ENCODE data around the gene STXBP1.

Gene STXBP1

GRCh38 chr9:127723444-127723843 lies 111.4 kb downstream of the STXBP1 start:
- TF ChIP-seq EZH2 (IDR thresholded peaks at IDR 0.05; ENCODE audit: borderline replicate concordance, low read depth, low read length, severe bottlenecking) = no peak
- no peak for TF ChIP-seq CTCF (IDR thresholded peaks at IDR 0.05; ENCODE audit: borderline replicate concordance, extremely low read depth, low read length, poor library complexity, severe bottlenecking)
- H3K27me3 ChIP-seq (ENCODE audit: insufficient read depth, low read length, poor library complexity) = no peaks in the 10 kb centered on the region
- H3K4me1 ChIP-seq (ENCODE audit: insufficient read depth, low read length) = peaks cover 21% of the 10 kb centered on the region
- H3K79me2 ChIP-seq (ENCODE audit: insufficient read depth, low read length) = no peaks in the 10 kb centered on the region
- DNase-seq (no peak), ATAC-seq (ENCODE audit: insufficient read depth, low read depth) (no peak)
- no peak overlapping the region for H3K9ac ChIP-seq (ENCODE audit: low read depth, low read length)
- H2AFZ ChIP-seq (ENCODE audit: low read depth, low read length) = no peak overlapping the region
- no peak overlapping the region for H3K27ac ChIP-seq (ENCODE audit: low read length)
- H4K20me1 ChIP-seq (ENCODE audit: insufficient read depth, low read length) = no peaks in the 10 kb centered on the region
- no peaks in the 10 kb centered on the region for H3K9me3 ChIP-seq (ENCODE audit: insufficient read depth, low read length, severe bottlenecking)
- no peak overlapping the region for H3K4me2 ChIP-seq (ENCODE audit: insufficient read depth, low read length)
- H3K36me3 ChIP-seq (ENCODE audit: insufficient read depth, low read length) = no peaks in the 10 kb centered on the region
- H3K4me3 ChIP-seq (ENCODE audit: low read depth in 1 of 2, low read length in 2 of 2) = no peak overlapping the region

- no peak overlapping the region for H2AFZ ChIP-seq (ENCODE audit: low read depth, low read length)
- no peaks in the 10 kb centered on the region for H4K20me1 ChIP-seq (ENCODE audit: insufficient read depth, low read length)
- H3K9ac ChIP-seq (ENCODE audit: low read depth, low read length) = no peak overlapping the region
- no peak overlapping the region for H3K27ac ChIP-seq (ENCODE audit: low read length)
- no peak overlapping the region for H3K4me2 ChIP-seq (ENCODE audit: insufficient read depth, low read length)
- no peaks in the 10 kb centered on the region for H3K79me2 ChIP-seq (ENCODE audit: insufficient read depth, low read length)
- H3K4me1 ChIP-seq (ENCODE audit: insufficient read depth, low read length) = peaks cover 16% of the 10 kb centered on the region
- TF ChIP-seq CTCF (IDR thresholded peaks at IDR 0.05; ENCODE audit: borderline replicate concordance, extremely low read depth, low read length, poor library complexity, severe bottlenecking) (no peak), EZH2 (IDR thresholded peaks at IDR 0.05; ENCODE audit: borderline replicate concordance, low read depth, low read length, severe bottlenecking) (no peak)
- no peaks in the 10 kb centered on the region for H3K9me3 ChIP-seq (ENCODE audit: insufficient read depth, low read length, severe bottlenecking)
- H3K4me3 ChIP-seq (ENCODE audit: low read depth in 1 of 2, low read length in 2 of 2) = no peak overlapping the region
- H3K36me3 ChIP-seq (ENCODE audit: insufficient read depth, low read length) = no peaks in the 10 kb centered on the region
- no peaks in the 10 kb centered on the region for H3K27me3 ChIP-seq (ENCODE audit: insufficient read depth, low read length, poor library complexity)
- ATAC-seq (ENCODE audit: insufficient read depth, low read depth) (no peak), DNase-seq (no peak)
These were observed 111.9 kb downstream of the STXBP1 start for GRCh38 chr9:127724012-127724411.

- H3K36me3 ChIP-seq (ENCODE audit: insufficient read depth, low read length) = 0 out of 2 replicates have a peak, but pooled peaks cover 2% of the 10 kb centered on the region
- no peaks in the 10 kb centered on the region for H3K27me3 ChIP-seq (ENCODE audit: insufficient read depth, low read length, poor library complexity)
- TF ChIP-seq CTCF (IDR thresholded peaks at IDR 0.05; ENCODE audit: borderline replicate concordance, extremely low read depth, low read length, poor library complexity, severe bottlenecking) = no peak
- TF ChIP-seq EZH2 (IDR thresholded peaks at IDR 0.05; ENCODE audit: borderline replicate concordance, low read depth, low read length, severe bottlenecking) = no peak
- DNase-seq = no peak
- no peak overlapping the region for H3K4me2 ChIP-seq (ENCODE audit: insufficient read depth, low read length)
- 0 out of 2 replicates have a peak, but pooled peaks cover 4% of the 10 kb centered on the region for H4K20me1 ChIP-seq (ENCODE audit: insufficient read depth, low read length)
- H3K79me2 ChIP-seq (ENCODE audit: insufficient read depth, low read length) = no peaks in the 10 kb centered on the region
- H3K9ac ChIP-seq (ENCODE audit: low read depth, low read length) = no peak overlapping the region
- ATAC-seq (ENCODE audit: insufficient read depth, low read depth) = no peak
- no peak overlapping the region for H3K27ac ChIP-seq (ENCODE audit: low read length)
- H2AFZ ChIP-seq (ENCODE audit: low read depth, low read length) = no peak overlapping the region
- no peaks in the 10 kb centered on the region for H3K4me1 ChIP-seq (ENCODE audit: insufficient read depth, low read length)
- H3K9me3 ChIP-seq (ENCODE audit: insufficient read depth, low read length, severe bottlenecking) = no peaks in the 10 kb centered on the region
- no peak overlapping the region for H3K4me3 ChIP-seq (ENCODE audit: low read depth in 1 of 2, low read length in 2 of 2)
These were observed 114.8 kb downstream of the STXBP1 start for GRCh38 chr9:127726871-127727270.

- Histone ChIP-seq H3K79me2 (ENCODE audit: insufficient read depth, low read length) (no peaks in the 10 kb centered on the region), H2AFZ (ENCODE audit: low read depth, low read length) (no peak overlapping the region), H3K9ac (ENCODE audit: low read depth, low read length) (no peak overlapping the region), H3K4me2 (ENCODE audit: insufficient read depth, low read length) (no peak overlapping the region), H3K9me3 (ENCODE audit: insufficient read depth, low read length, severe bottlenecking) (no peaks in the 10 kb centered on the region), H3K36me3 (ENCODE audit: insufficient read depth, low read length) (peaks cover 12% of the 10 kb centered on the region; the same call in 1 of the 2 replicates), H4K20me1 (ENCODE audit: insufficient read depth, low read length) (0 out of 2 replicates have a peak, but pooled peaks cover 4% of the 10 kb centered on the region), H3K4me1 (ENCODE audit: insufficient read depth, low read length) (peaks cover 5% of the 10 kb centered on the region), H3K4me3 (ENCODE audit: low read depth in 1 of 2, low read length in 2 of 2) (no peak overlapping the region), H3K27me3 (ENCODE audit: insufficient read depth, low read length, poor library complexity) (no peaks in the 10 kb centered on the region), H3K27ac (ENCODE audit: low read length) (no peak overlapping the region)
- no peak for TF ChIP-seq EZH2 (IDR thresholded peaks at IDR 0.05; ENCODE audit: borderline replicate concordance, low read depth, low read length, severe bottlenecking)
- TF ChIP-seq CTCF (IDR thresholded peaks at IDR 0.05; ENCODE audit: borderline replicate concordance, extremely low read depth, low read length, poor library complexity, severe bottlenecking) = no peak
- ATAC-seq (ENCODE audit: insufficient read depth, low read depth) (no peak), DNase-seq (no peak)
These were observed 116.7 kb downstream of the STXBP1 start for GRCh38 chr9:127728808-127729207.

Data from DND-41 (cell line).